ENCODE measurements around the gene FZD1. TPM values are rescaled to one million over a fixed set of nuclear protein-coding genes. Genes with fewer than 3 reads are reported as not detected.

Gene FZD1
- total and polyA plus RNA-seq, 2 of the 4 experiments (the other 2 are of a cell fraction): 3.6 to 6.8 TPM

DNA sequence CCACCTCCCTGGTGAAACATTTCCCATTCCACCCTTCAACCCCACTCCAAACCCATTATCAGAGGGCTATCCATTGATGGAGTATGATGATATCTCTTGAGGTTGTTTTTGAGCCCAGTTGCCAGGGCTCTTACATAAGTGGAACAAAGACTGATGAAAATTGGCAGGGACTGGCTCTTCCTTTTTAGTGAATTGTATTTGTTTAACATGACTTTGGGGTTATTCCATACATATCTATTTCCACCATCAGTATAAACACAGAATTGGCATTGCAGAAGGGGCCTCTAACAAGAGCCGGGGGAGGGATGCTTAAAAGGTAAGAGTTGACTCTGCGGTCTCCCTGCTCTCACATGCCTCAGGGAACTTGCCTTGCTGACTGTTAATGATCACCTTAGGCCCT is 28.9 kb downstream of the FZD1 start:
- no peak overlapping the region for H2AK9ac ChIP-seq (replicated peaks; ENCODE audit: low read depth, low read length, poor library complexity)
- CTCF ChIA-PET: interaction anchor here (0.6 kb wide), 1 partner anchor 14 kb away, joined by 3 read pairs; no protein-coding TSS in a partner anchor
- no peak overlapping the region for H3K56ac ChIP-seq (ENCODE audit: extremely low read depth, insufficient read depth, low read length)
- in situ Hi-C loops (cut with MboI; ENCODE audit: low sequenced_read_pairs) (no loop called here), intact Hi-C loops (cut with micrococcal nuclease) (loop anchor here (5.0 kb wide), 1 partner anchor 369 kb away; no protein-coding TSS in a partner anchor), dilution Hi-C loops (cut with HindIII; ENCODE audit: low sequenced_read_pairs, unreplicated experiment) (no loop called here)
- no peak overlapping the region for H4K5ac ChIP-seq (ENCODE audit: low read depth, low read length)
- H3K9me3 ChIP-seq (ENCODE audit: control insufficient read depth, insufficient read depth, low read length): no peaks in the 10 kb centered on the region
- DNase-seq (no peak), ATAC-seq (ENCODE audit: low read depth) (no peak)
- no peak overlapping the region for H3K9ac ChIP-seq (ENCODE audit: low read depth, low read length)
- no CpG with 5 or more reads among the region's 2 CpGs for whole genome bisulfite sequencing, 2 experiments (ENCODE audit: extremely low coverage in 2 of 2, insufficient read length in 1 of 2)
- H3K4ac ChIP-seq (ENCODE audit: low read depth, low read length): no peak overlapping the region
- H3K9me1 ChIP-seq (ENCODE audit: insufficient read depth, low read length): no peaks in the 10 kb centered on the region
- no peaks in the 10 kb centered on the region for H3K4me1 ChIP-seq (ENCODE audit: control insufficient read depth, insufficient read depth, low read length)
- H3K36me3 ChIP-seq (ENCODE audit: control insufficient read depth, insufficient read depth, low read length): no peaks in the 10 kb centered on the region
- no peak overlapping the region for H4K8ac ChIP-seq (ENCODE audit: low read depth in 2 of 2, low read length in 2 of 2)
- no peak overlapping the region for H2AFZ ChIP-seq (replicated peaks; ENCODE audit: low read length, poor library complexity)
- POLR2A ChIA-PET (ENCODE audit: unreplicated experiment): no interaction called here
- H3K14ac ChIP-seq (replicated peaks; ENCODE audit: low read depth, low read length): no peak overlapping the region
- H2BK5ac ChIP-seq (ENCODE audit: low read depth, low read length, poor library complexity, severe bottlenecking): no peak overlapping the region
- no peak overlapping the region for H3K27ac ChIP-seq (ENCODE audit: insufficient read depth, low read length)
- H3K23ac ChIP-seq (ENCODE audit: low read depth, low read length): no peak overlapping the region
- no TSS peak for BruUV-seq (replicated peaks)
- no peak overlapping the region for H2AK5ac ChIP-seq (ENCODE audit: low read depth, low read length)
- TF ChIP-seq, protein P1, sequence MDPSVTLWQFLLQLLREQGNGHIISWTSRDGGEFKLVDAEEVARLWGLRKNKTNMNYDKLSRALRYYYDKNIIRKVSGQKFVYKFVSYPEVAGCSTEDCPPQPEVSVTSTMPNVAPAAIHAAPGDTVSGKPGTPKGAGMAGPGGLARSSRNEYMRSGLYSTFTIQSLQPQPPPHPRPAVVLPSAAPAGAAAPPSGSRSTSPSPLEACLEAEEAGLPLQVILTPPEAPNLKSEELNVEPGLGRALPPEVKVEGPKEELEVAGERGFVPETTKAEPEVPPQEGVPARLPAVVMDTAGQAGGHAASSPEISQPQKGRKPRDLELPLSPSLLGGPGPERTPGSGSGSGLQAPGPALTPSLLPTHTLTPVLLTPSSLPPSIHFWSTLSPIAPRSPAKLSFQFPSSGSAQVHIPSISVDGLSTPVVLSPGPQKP (IDR thresholded peaks at IDR 0.05; ENCODE audit: borderline replicate concordance, low read depth, low read length): no peak
- TF ChIP-seq NFE2L2 (IDR thresholded peaks at IDR 0.05; ENCODE audit: low read depth, low read length) (no peak), POLR2A (IDR thresholded peaks at IDR 0.05; ENCODE audit: low read depth, low read length) (no peak), MAFK (IDR thresholded peaks at IDR 0.05; ENCODE audit: low read depth, low read length) (no peak), MAZ (IDR thresholded peaks at IDR 0.05; ENCODE audit: borderline replicate concordance, low read depth, low read length) (no peak), RAD21 (IDR thresholded peaks at IDR 0.05; ENCODE audit: low read length) (no peak)
- no peak overlapping the region for H4K91ac ChIP-seq (ENCODE audit: insufficient read depth, low read depth, low read length)
- H2BK120ac ChIP-seq (ENCODE audit: low read depth, low read length): no peak overlapping the region
- H3K4me2 ChIP-seq (ENCODE audit: low read depth, low read length): no peak overlapping the region
- no peaks in the 10 kb centered on the region for H3K79me1 ChIP-seq (ENCODE audit: low read depth in 1 of 2, low read length in 2 of 2)
- H3K27me3 ChIP-seq (ENCODE audit: control insufficient read depth, insufficient read depth, low read length): peaks cover 17% of the 10 kb centered on the region
- H3K18ac ChIP-seq (ENCODE audit: low read depth, low read length): no peak overlapping the region
- H4K20me1 ChIP-seq (ENCODE audit: insufficient read depth, low read length): no peaks in the 10 kb centered on the region
- no peak overlapping the region for H2BK15ac ChIP-seq (ENCODE audit: low read depth, low read length)
- H3K4me3 ChIP-seq (ENCODE audit: insufficient read depth, low read depth, low read length): no peak overlapping the region
- no peak overlapping the region for H2BK20ac ChIP-seq (ENCODE audit: low read depth, low read length)
